Measurements from ENCODE around the gene TCF7L1.

- TF ChIP-seq CTCF (IDR thresholded peaks at IDR 0.05) (no peak), POLR2A (IDR thresholded peaks at IDR 0.05) (no peak)
These were observed 26.6 kb upstream of the TCF7L1 start for GRCh38 chr2:85106489-85107180.

Data from esophagus squamous epithelium (tissue), 4 donors.